ENCODE measurements around the gene SVEP1.

The SVEP1 gene

GRCh38 chr9:110509792-110510191 lies 69.7 kb downstream of the SVEP1 start:
- H3K4me3 ChIP-seq (ENCODE audit: low read depth, low read length), result no peak overlapping the region
- TF ChIP-seq CTCF (IDR thresholded peaks at IDR 0.05; ENCODE audit: borderline replicate concordance, insufficient read depth, low read depth, low read length), result no peak

- TF ChIP-seq CTCF (IDR thresholded peaks at IDR 0.05; ENCODE audit: borderline replicate concordance, insufficient read depth, low read depth, low read length), result no peak
- H3K4me3 ChIP-seq (ENCODE audit: low read depth, low read length), result no peak overlapping the region
These were observed 76.7 kb downstream of the SVEP1 start for GRCh38 chr9:110502842-110503241.

- no peak overlapping the region for H3K4me3 ChIP-seq (ENCODE audit: low read depth, low read length)
- TF ChIP-seq CTCF (IDR thresholded peaks at IDR 0.05; ENCODE audit: borderline replicate concordance, insufficient read depth, low read depth, low read length), result no peak
These were observed 79.9 kb downstream of the SVEP1 start for GRCh38 chr9:110499608-110500007.

- no peak for TF ChIP-seq CTCF (IDR thresholded peaks at IDR 0.05; ENCODE audit: borderline replicate concordance, insufficient read depth, low read depth, low read length)
- no peak overlapping the region for H3K4me3 ChIP-seq (ENCODE audit: low read depth, low read length)
These were observed 92.3 kb downstream of the SVEP1 start for GRCh38 chr9:110487196-110487595.

GRCh38 chr9:110486218-110486617 lies 93.3 kb downstream of the SVEP1 start:
- no peak overlapping the region for H3K4me3 ChIP-seq (ENCODE audit: low read depth, low read length)
- no peak for TF ChIP-seq CTCF (IDR thresholded peaks at IDR 0.05; ENCODE audit: borderline replicate concordance, insufficient read depth, low read depth, low read length)

- TF ChIP-seq CTCF (IDR thresholded peaks at IDR 0.05; ENCODE audit: borderline replicate concordance, insufficient read depth, low read depth, low read length), result no peak
- H3K4me3 ChIP-seq (ENCODE audit: low read depth, low read length), result no peak overlapping the region
These were observed 100.1 kb downstream of the SVEP1 start for GRCh38 chr9:110479481-110479880.

GRCh38 chr9:110476251-110476650 lies 103.3 kb downstream of the SVEP1 start:
- no peak for TF ChIP-seq CTCF (IDR thresholded peaks at IDR 0.05; ENCODE audit: borderline replicate concordance, insufficient read depth, low read depth, low read length)

More at GRCh38 chr9:110476251-110476650, 103.3 kb downstream of the SVEP1 start:
- H3K4me3 ChIP-seq (ENCODE audit: low read depth, low read length), result no peak overlapping the region
